H9 (cell line): Measurements from ENCODE around the gene LONP2. TPM values are rescaled to one million over a fixed set of nuclear protein-coding genes. Genes with fewer than 3 reads are reported as not detected.

Experiments used
- DNase-seq: peaks from one replicate; pipeline ENCODE4 v3.0.0-alpha.2; 2017
- H2AFZ ChIP-seq: one replicate; pipeline ENCODE4 v1.6.1; 2013; ENCODE audit warnings: mild to moderate bottlenecking, low read length, control low read depth, moderate library complexity
- H2AK5ac ChIP-seq: 2 replicates; pipeline ENCODE4 v1.6.1; 2013; ENCODE audit warnings: low read length, control low read depth, mixed read lengths; ENCODE audit not compliant: insufficient read length
- H2BK120ac ChIP-seq: one replicate; pipeline ENCODE4 v1.6.1; 2013; ENCODE audit warnings: low read depth, mild to moderate bottlenecking, low read length, control low read depth, inconsistent platforms; ENCODE audit not compliant: poor library complexity, severe bottlenecking
- H2BK12ac ChIP-seq: 2 replicates; pipeline ENCODE4 v1.6.1; 2013; ENCODE audit warnings: low read length, control low read depth, mixed read lengths, low read depth; ENCODE audit not compliant: insufficient read length
- H2BK15ac ChIP-seq: 2 replicates; pipeline ENCODE4 v1.6.1; 2013; ENCODE audit warnings: low read depth, low read length, control low read depth
- H2BK20ac ChIP-seq: one replicate; pipeline ENCODE4 v1.6.1; 2013; ENCODE audit warnings: low read depth, mild to moderate bottlenecking, low read length, control low read depth, inconsistent platforms; ENCODE audit not compliant: poor library complexity, severe bottlenecking
- H2BK5ac ChIP-seq: 2 replicates; pipeline ENCODE4 v1.6.1; 2013; ENCODE audit warnings: low read length, control low read depth, mixed read lengths; ENCODE audit not compliant: insufficient read length
- H3K14ac ChIP-seq: 2 replicates; pipeline ENCODE4 v1.6.1; 2013; ENCODE audit warnings: low read length, control low read depth; ENCODE audit not compliant: insufficient read depth
- H3K18ac ChIP-seq: 2 replicates; pipeline ENCODE4 v1.6.1; 2013; ENCODE audit warnings: low read depth, mild to moderate bottlenecking, mixed read lengths, low read length, control low read depth; ENCODE audit not compliant: insufficient read length
- H3K23ac ChIP-seq: 2 replicates; pipeline ENCODE4 v1.6.1; 2013; ENCODE audit warnings: low read length, control low read depth, mixed read lengths, low read depth; ENCODE audit not compliant: insufficient read length
- H3K23me2 ChIP-seq: 2 replicates; pipeline ENCODE4 v1.6.1; 2013; ENCODE audit warnings: low read depth, mild to moderate bottlenecking, mixed read lengths, low read length, control low read depth; ENCODE audit not compliant: insufficient read length, poor library complexity, severe bottlenecking
- H3K27ac ChIP-seq: 2 replicates; pipeline ENCODE4 v1.5.1; 2013; ENCODE audit warnings: low read length, control low read depth, mixed read lengths, low read depth; ENCODE audit not compliant: insufficient read length
- H3K27me3 ChIP-seq: 2 replicates; pipeline ENCODE4 v1.6.1; 2013; ENCODE audit warnings: low read length, control low read depth, inconsistent platforms; ENCODE audit not compliant: insufficient read depth
- H3K4ac ChIP-seq: 2 replicates; pipeline ENCODE4 v1.6.1; 2013; ENCODE audit warnings: low read depth, mild to moderate bottlenecking, control low read depth, inconsistent platforms, low read length, moderate library complexity
- H3K4me1 ChIP-seq: 2 replicates; pipeline ENCODE4 v1.6.1; 2013; ENCODE audit warnings: low read length, control low read depth, inconsistent platforms; ENCODE audit not compliant: insufficient read depth
- H3K4me2 ChIP-seq: 2 replicates; pipeline ENCODE4 v1.6.1; 2013; ENCODE audit warnings: low read length, control low read depth, mixed read lengths; ENCODE audit not compliant: insufficient read length, insufficient read depth
- H3K56ac ChIP-seq: 2 replicates; pipeline ENCODE4 v1.6.1; 2013; ENCODE audit warnings: low read depth, mild to moderate bottlenecking, mixed read lengths, low read length, control low read depth; ENCODE audit not compliant: insufficient read length
- H3K79me1 ChIP-seq: 2 replicates; pipeline ENCODE4 v1.6.1; 2013; ENCODE audit warnings: low read depth, mild to moderate bottlenecking, moderate library complexity, low read length, control low read depth, inconsistent platforms; ENCODE audit not compliant: insufficient read depth, poor library complexity, severe bottlenecking
- H3K79me2 ChIP-seq: 2 replicates; pipeline ENCODE4 v1.6.1; 2013; ENCODE audit warnings: low read length, control low read depth, inconsistent platforms; ENCODE audit not compliant: insufficient read depth
- H3K9ac ChIP-seq: 2 replicates; pipeline ENCODE4 v1.6.1; 2013; ENCODE audit warnings: low read length, control low read depth, mixed read lengths; ENCODE audit not compliant: insufficient read length; ENCODE audit errors: extremely low read depth
- H3K9me3 ChIP-seq: one replicate; pipeline ENCODE4 v1.6.1; 2013; ENCODE audit warnings: low read depth, low read length, inconsistent platforms; ENCODE audit not compliant: control insufficient read depth
- H3T11ph ChIP-seq: one replicate; pipeline ENCODE4 v1.6.1; 2013; ENCODE audit warnings: mild to moderate bottlenecking, low read length, control low read depth, inconsistent platforms
- H4K20me1 ChIP-seq: one replicate; pipeline ENCODE4 v1.6.1; 2013; ENCODE audit not compliant: control insufficient read depth, insufficient read length, insufficient read depth
- H4K5ac ChIP-seq: 2 replicates; pipeline ENCODE4 v1.6.1; 2013; ENCODE audit warnings: low read depth, mild to moderate bottlenecking, mixed read lengths, low read length, control low read depth; ENCODE audit not compliant: insufficient read length
- H4K8ac ChIP-seq: replicated peaks from 2 replicates; pipeline ENCODE4 v1.6.1; 2013; ENCODE audit warnings: low read length, control low read depth, mixed read lengths, low read depth; ENCODE audit not compliant: insufficient read length
- H4K91ac ChIP-seq: 2 replicates; pipeline ENCODE4 v1.6.1; 2013; ENCODE audit warnings: low read depth, mild to moderate bottlenecking, moderate library complexity, mixed read lengths, low read length, control low read depth; ENCODE audit not compliant: insufficient read length
- H3K27ac Mint-ChIP-seq, 3 experiments: 2 replicates in 2 of 3; 3 replicates in 1 of 3; pipeline ENCODE4 v1.8.0; 2020 to 2021; ENCODE audit warnings: mixed read lengths in 3 of 3, mild to moderate bottlenecking in 1 of 3, moderate library complexity in 1 of 3
- H3K27me3 Mint-ChIP-seq: 2 replicates; pipeline ENCODE4 v1.8.0; 2021; ENCODE audit warnings: low read depth, mild to moderate bottlenecking, moderate library complexity, mixed read lengths
- H3K36me3 Mint-ChIP-seq, 3 experiments: 2 replicates in 2 of 3; 3 replicates in 1 of 3; pipeline ENCODE4 v1.8.0; 2020 to 2021; ENCODE audit warnings: low read depth in 3 of 3, mixed read lengths in 3 of 3; ENCODE audit not compliant: insufficient read depth in 1 of 3
- H3K4me1 Mint-ChIP-seq, 2 experiments: 2 replicates each; pipeline ENCODE4 v1.8.0; 2020; ENCODE audit warnings: mixed read lengths in 2 of 2
- H3K4me3 Mint-ChIP-seq, 2 experiments: 2 replicates in 1 of 2; 3 replicates in 1 of 2; pipeline ENCODE4 v1.8.0; 2020 to 2021; ENCODE audit warnings: mild to moderate bottlenecking in 2 of 2, mixed read lengths in 2 of 2, moderate library complexity in 1 of 2
- H3K9me3 Mint-ChIP-seq, 2 experiments: 2 replicates in 1 of 2; 3 replicates in 1 of 2; pipeline ENCODE4 v1.8.0; 2020; ENCODE audit warnings: mild to moderate bottlenecking in 2 of 2, mixed read lengths in 2 of 2, moderate library complexity in 1 of 2
- CTCF ChIP-seq: fragments of 200-600 bp; sonication (generic); conservative IDR thresholded peaks from 3 replicates; pipeline ENCODE4 v1.8.0; 2021; ENCODE audit warnings: antibody characterized with exemption, mild to moderate bottlenecking
- WGBS: extraction: QIAGEN DNeasy Blood & Tissue Kit; methylation state at CpG from one replicate; pipeline ENCODE4 v1.1.7; 2013; ENCODE audit warnings: missing lambda C conversion rate, low lambda C conversion rate, mixed read lengths; ENCODE audit not compliant: insufficient read length; ENCODE audit errors: extremely low coverage; 5-methylcytosine and 5-hydroxymethylcytosine counted together
- total RNA-seq: library from RNA; stranded (reverse); gene quantifications from 2 replicates; pipeline ENCODE4 v1.2.1, GENCODE V29; 2021

LONP2 gene
- total RNA-seq, 1 experiment from 2014 or later, result 27.8 TPM

GRCh38 chr16:48361540-48362144 is 117.5 kb downstream of the LONP2 start:
- Mint-ChIP-seq H3K9me3 (no peaks in the 10 kb centered on the region; a peak in 1 of 5 replicates), H3K27ac (peak overlapping the region in 1 of 3 experiments; percentile 89; a peak in 3 of 7 replicates), H3K4me3 (no peak overlapping the region), H3K4me1 (peaks cover 23 to 30% of the 10 kb centered on the region in 2 experiments), H3K27me3 (no peaks in the 10 kb centered on the region), H3K36me3 (peaks cover 0 to 18% (median 13%) of the 10 kb centered on the region in 3 experiments; a peak in 6 of 7 replicates)
- no peak overlapping the region for H3K9ac ChIP-seq
- no peak overlapping the region for H2BK120ac ChIP-seq
- peaks cover 5% of the 10 kb centered on the region for H3K79me1 ChIP-seq
- H3K14ac ChIP-seq, result no peak overlapping the region
- no peak overlapping the region for H2BK5ac ChIP-seq
- no peak overlapping the region for H3K27ac ChIP-seq
- no peak overlapping the region for H2AK5ac ChIP-seq
- H3K18ac ChIP-seq, result no peak overlapping the region
- H4K8ac ChIP-seq, result no peak overlapping the region
- no peak overlapping the region for H3K4ac ChIP-seq
- H3K27me3 ChIP-seq, result no peaks in the 10 kb centered on the region
- H2BK12ac ChIP-seq, result no peak overlapping the region
- H4K91ac ChIP-seq, result no peak overlapping the region
- H2BK20ac ChIP-seq, result no peak overlapping the region
- no peak overlapping the region for H4K5ac ChIP-seq
- H3K79me2 ChIP-seq, result peaks cover 35% of the 10 kb centered on the region; the same call in 1 of the 2 replicates
- TF ChIP-seq CTCF, result no peak
- H3K9me3 ChIP-seq, result no peaks in the 10 kb centered on the region
- no CpG with 5 or more reads among the region's 12 CpGs for WGBS
- no peak for DNase-seq
- H3K23me2 ChIP-seq, result peaks cover 4% of the 10 kb centered on the region
- H3K4me1 ChIP-seq, result peaks cover 2% of the 10 kb centered on the region
- H4K20me1 ChIP-seq, result no peaks in the 10 kb centered on the region
- H3K23ac ChIP-seq, result no peak overlapping the region
- H3K4me2 ChIP-seq, result no peak overlapping the region
- H3T11ph ChIP-seq, result no peak overlapping the region
- no peak overlapping the region for H3K56ac ChIP-seq
- H2AFZ ChIP-seq, result no peak overlapping the region
- H2BK15ac ChIP-seq, result no peak overlapping the region
